Neural crest cell (in vitro differentiated cells): ENCODE data around the gene TRIB2. TPM values are rescaled to one million over a fixed set of nuclear protein-coding genes. Genes with fewer than 3 reads are reported as not detected.

Experiments
- DNase-seq: peaks from one replicate; pipeline ENCODE4 v3.0.0; 2021; ENCODE audit warnings: low read depth, mixed read lengths, low spot score
- H3K27ac Mint-ChIP-seq: one replicate; pipeline ENCODE4 v1.8.0; 2021; ENCODE audit warnings: mild to moderate bottlenecking, mixed read lengths; ENCODE audit not compliant: unreplicated experiment
- H3K27me3 Mint-ChIP-seq: 2 replicates; pipeline ENCODE4 v1.8.0; 2021; ENCODE audit warnings: low read depth, mild to moderate bottlenecking, mixed read lengths
- H3K36me3 Mint-ChIP-seq: 2 replicates; pipeline ENCODE4 v1.8.0; 2021; ENCODE audit warnings: low read depth, mild to moderate bottlenecking, mixed read lengths
- H3K4me1 Mint-ChIP-seq: 2 replicates; pipeline ENCODE4 v1.8.0; 2021; ENCODE audit warnings: mixed read lengths
- H3K4me3 Mint-ChIP-seq: one replicate; pipeline ENCODE4 v1.8.0; 2021; ENCODE audit warnings: mild to moderate bottlenecking, mixed read lengths
- H3K9me3 Mint-ChIP-seq: 2 replicates; pipeline ENCODE4 v1.8.0; 2021; ENCODE audit warnings: mixed read lengths
- CTCF ChIP-seq: fragments of 200-600 bp; sonication (generic); conservative IDR thresholded peaks from 2 replicates; pipeline ENCODE4 v1.5.0; 2021; ENCODE audit warnings: antibody characterized with exemption, mild to moderate bottlenecking
- microRNA-seq: library from miRNA; unstranded; fragments of <30 nt; microRNA quantifications from one replicate; pipeline ENCODE4, GENCODE V29; 2020
- total RNA-seq: library from RNA; stranded (reverse); gene quantifications from 2 replicates; pipeline ENCODE4 v1.2.1, GENCODE V29; 2021

TRIB2 gene
- total RNA-seq, 1 donor from 2014 or later: 74.3 TPM

- Mint-ChIP-seq H3K27me3 (no peaks in the 10 kb centered on the region), H3K4me3 (no peak overlapping the region), H3K27ac (no peak overlapping the region), H3K4me1 (peaks cover 11% of the 10 kb centered on the region), H3K9me3 (no peaks in the 10 kb centered on the region), H3K36me3 (no peaks in the 10 kb centered on the region)
- DNase-seq: no peak
- no peak for TF ChIP-seq CTCF
These were observed 75.2 kb downstream of the TRIB2 start for GRCh38 chr2:12791906-12792305.

Small RNA genes within 50 kb of the gene (microRNA-seq; reads per million reads assigned to microRNA genes)
- not detected for gene MIR3125
